Smooth muscle cell (in vitro differentiated cells): Measurements from ENCODE around the gene CLCNKA. TPM values are rescaled to one million over a fixed set of nuclear protein-coding genes. Genes with fewer than 3 reads are reported as not detected.

Source experiments
- DNase-seq: peaks from one replicate; lab custom pipeline; 2025; ENCODE audit not compliant: unreplicated experiment; lab: John Stamatoyannopoulos, UW
- H2AFZ ChIP-seq: fragments of 200-600 bp; sonication (generic); 2 replicates; pipeline ENCODE4 v1.6.0; 2016; ENCODE audit warnings: antibody characterized with exemption, low read depth, mild to moderate bottlenecking
- H3F3A ChIP-seq: fragments of 200-600 bp; sonication (generic); 2 replicates; pipeline ENCODE4 v1.6.0; 2017; ENCODE audit warnings: antibody characterized with exemption, low read depth
- H3K27ac ChIP-seq: fragments of 200-600 bp; sonication (generic); 2 replicates; pipeline ENCODE4 v1.5.1; 2016; ENCODE audit warnings: low read depth, mild to moderate bottlenecking
- H3K27me3 ChIP-seq: fragments of 200-600 bp; sonication (generic); 2 replicates; pipeline ENCODE4 v1.6.1; 2016; ENCODE audit warnings: low read depth, mild to moderate bottlenecking
- H3K36me3 ChIP-seq: fragments of 200-600 bp; sonication (generic); 2 replicates; pipeline ENCODE4 v1.5.1; 2016; ENCODE audit warnings: low read depth
- H3K4me1 ChIP-seq: fragments of 200-600 bp; sonication (generic); 2 replicates; pipeline ENCODE4 v1.5.1; 2016; ENCODE audit warnings: low read depth
- H3K4me2 ChIP-seq: fragments of 200-600 bp; sonication (generic); 2 replicates; pipeline ENCODE4 v1.6.0; 2016; ENCODE audit warnings: mild to moderate bottlenecking
- H3K4me3 ChIP-seq: fragments of 200-600 bp; sonication (generic); 2 replicates; pipeline ENCODE4 v1.5.1; 2016; ENCODE audit warnings: mild to moderate bottlenecking
- H3K79me2 ChIP-seq: fragments of 200-600 bp; sonication (generic); 2 replicates; pipeline ENCODE4 v1.6.0; 2016; ENCODE audit warnings: low read depth, mild to moderate bottlenecking
- H3K9ac ChIP-seq: fragments of 200-600 bp; sonication (generic); 2 replicates; pipeline ENCODE4 v1.6.0; 2016; ENCODE audit warnings: low read depth
- H3K9me3 ChIP-seq: fragments of 200-600 bp; sonication (generic); replicated peaks from 2 replicates; pipeline ENCODE4 v1.5.1; 2016; ENCODE audit warnings: low read depth
- H4K20me1 ChIP-seq: fragments of 200-600 bp; sonication (generic); 2 replicates; pipeline ENCODE4 v1.6.0; 2016; ENCODE audit warnings: low read depth
- WGBS: methylation state at CpG from one replicate; pipeline ENCODE4 v1.1.7; 2016; ENCODE audit warnings: low lambda C conversion rate; 5-methylcytosine and 5-hydroxymethylcytosine counted together
- polyA plus RNA-seq: library from polyadenylated mRNA; unstranded; fragments of >200 nt; fragmentation: Nextera tagmentation; extraction: Ambion mirVana; gene quantifications from 2 replicates; pipeline ENCODE4 v1.2.1, GENCODE V29; 2016
- total RNA-seq: library from RNA; depleted of rRNA; stranded (reverse); fragments of >200 nt; gene quantifications from 2 replicates; pipeline ENCODE4 v1.2.3, GENCODE V29; 2014
- TF ChIP-seq, protein P1 (sequence below): fragments of 200-600 bp; sonication (generic); IDR thresholded peaks from 2 replicates; pipeline ENCODE4 v1.5.1; 2017; ENCODE audit warnings: borderline replicate concordance, mild to moderate bottlenecking, antibody characterized with exemption; ENCODE audit not compliant: insufficient read depth, poor library complexity, severe bottlenecking

The CLCNKA gene
- total and polyA plus RNA-seq, 2 experiments from 2014 or later = 0.46 TPM; not detected in 1

DNA sequence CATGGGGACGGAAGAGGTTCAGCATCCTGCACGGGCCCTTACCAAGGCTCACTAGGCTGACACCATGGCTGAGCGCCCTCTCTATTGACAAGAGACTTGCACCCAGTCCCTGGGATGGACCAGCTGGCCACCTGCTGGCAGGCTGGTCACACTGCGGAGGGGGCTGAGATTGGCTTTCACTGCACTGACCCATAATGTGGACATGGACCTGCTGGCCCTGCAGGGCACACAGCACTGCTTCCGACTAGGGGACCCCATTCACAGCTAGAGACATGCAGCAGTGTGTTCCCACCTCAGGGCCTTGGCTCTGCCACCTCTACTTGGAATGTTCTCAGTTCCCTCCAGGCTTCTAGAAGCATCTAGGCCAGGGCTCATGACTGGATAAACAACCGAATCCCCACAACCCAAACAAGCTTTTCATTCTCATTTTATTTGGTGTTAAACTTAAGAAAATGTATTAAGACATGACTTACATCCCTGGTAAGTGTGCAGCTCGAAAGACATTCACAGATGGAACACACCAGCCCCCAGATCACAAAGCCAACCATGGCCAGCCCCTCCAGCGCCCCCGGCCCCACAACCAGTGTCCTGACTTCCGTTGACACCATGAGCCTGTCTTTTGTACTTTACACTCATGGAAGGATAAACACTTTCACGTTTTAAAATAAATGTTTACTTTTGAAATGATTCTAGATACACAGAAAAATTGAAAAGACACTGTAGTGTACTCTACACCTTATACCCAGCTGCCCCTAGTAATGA lies 27.1 kb upstream of the CLCNKA start:
- peak; percentile 17 for DNase-seq
- Histone ChIP-seq H3F3A (no peaks in the 10 kb centered on the region), H3K79me2 (no peaks in the 10 kb centered on the region), H3K4me3 (no peak overlapping the region), H2AFZ (no peak overlapping the region), H3K27me3 (no peaks in the 10 kb centered on the region), H3K4me1 (no peaks in the 10 kb centered on the region), H3K27ac (no peak overlapping the region), H4K20me1 (no peaks in the 10 kb centered on the region), H3K9ac (no peak overlapping the region), H3K9me3 (no peaks in the 10 kb centered on the region), H3K4me2 (no peak overlapping the region), H3K36me3 (no peaks in the 10 kb centered on the region)
- WGBS = 78% methylated on average over 11 of the region's 11 CpGs
- TF ChIP-seq, protein P1, sequence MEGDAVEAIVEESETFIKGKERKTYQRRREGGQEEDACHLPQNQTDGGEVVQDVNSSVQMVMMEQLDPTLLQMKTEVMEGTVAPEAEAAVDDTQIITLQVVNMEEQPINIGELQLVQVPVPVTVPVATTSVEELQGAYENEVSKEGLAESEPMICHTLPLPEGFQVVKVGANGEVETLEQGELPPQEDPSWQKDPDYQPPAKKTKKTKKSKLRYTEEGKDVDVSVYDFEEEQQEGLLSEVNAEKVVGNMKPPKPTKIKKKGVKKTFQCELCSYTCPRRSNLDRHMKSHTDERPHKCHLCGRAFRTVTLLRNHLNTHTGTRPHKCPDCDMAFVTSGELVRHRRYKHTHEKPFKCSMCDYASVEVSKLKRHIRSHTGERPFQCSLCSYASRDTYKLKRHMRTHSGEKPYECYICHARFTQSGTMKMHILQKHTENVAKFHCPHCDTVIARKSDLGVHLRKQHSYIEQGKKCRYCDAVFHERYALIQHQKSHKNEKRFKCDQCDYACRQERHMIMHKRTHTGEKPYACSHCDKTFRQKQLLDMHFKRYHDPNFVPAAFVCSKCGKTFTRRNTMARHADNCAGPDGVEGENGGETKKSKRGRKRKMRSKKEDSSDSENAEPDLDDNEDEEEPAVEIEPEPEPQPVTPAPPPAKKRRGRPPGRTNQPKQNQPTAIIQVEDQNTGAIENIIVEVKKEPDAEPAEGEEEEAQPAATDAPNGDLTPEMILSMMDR = peak; percentile 71

GRCh38 chr1:15997076-15997585 lies 24.7 kb upstream of the CLCNKA start:
- 87% methylated on average over 9 of the region's 9 CpGs for WGBS
- Histone ChIP-seq H3K79me2 (no peaks in the 10 kb centered on the region), H2AFZ (no peak overlapping the region), H3K4me1 (no peaks in the 10 kb centered on the region), H3K27ac (no peak overlapping the region), H4K20me1 (no peaks in the 10 kb centered on the region), H3K9ac (no peak overlapping the region), H3K9me3 (no peaks in the 10 kb centered on the region), H3K4me3 (no peak overlapping the region), H3K27me3 (no peaks in the 10 kb centered on the region), H3K36me3 (no peaks in the 10 kb centered on the region), H3F3A (no peaks in the 10 kb centered on the region), H3K4me2 (no peak overlapping the region)
- no peak for DNase-seq
- TF ChIP-seq, protein P1 = no peak

GRCh38 chr1:15997637-15998280 lies 24.1 kb upstream of the CLCNKA start:
- TF ChIP-seq, protein P1 = no peak
- Histone ChIP-seq H3K4me1 (no peaks in the 10 kb centered on the region), H3K4me3 (no peak overlapping the region), H3K4me2 (no peak overlapping the region), H4K20me1 (no peaks in the 10 kb centered on the region), H3K79me2 (no peaks in the 10 kb centered on the region), H2AFZ (no peak overlapping the region), H3K9me3 (no peaks in the 10 kb centered on the region), H3K36me3 (no peaks in the 10 kb centered on the region), H3K27ac (no peak overlapping the region), H3K27me3 (no peaks in the 10 kb centered on the region), H3F3A (no peaks in the 10 kb centered on the region), H3K9ac (no peak overlapping the region)
- WGBS = 88% methylated on average over 9 of the region's 9 CpGs
- DNase-seq = no peak
